ENCODE measurements around the gene RMP24.

GRCh38 chr18:35973650-35974049 is 1.2 kb downstream of the RMP24 start:
- no peak for TF ChIP-seq POLR2AphosphoS5 (IDR thresholded peaks at IDR 0.05; ENCODE audit: borderline replicate concordance, low read depth, low read length)
- TF ChIP-seq EZH2 (IDR thresholded peaks at IDR 0.05) = no peak
- no peak for TF ChIP-seq FOXP2 (optimal IDR thresholded peaks at IDR 0.05; ENCODE audit: control extremely low read depth, extremely low read length, insufficient read depth)
